ENCODE results near the gene MOGAT3.

GRCh38 chr7:101165075-101165957, 35.5 kb downstream of the MOGAT3 start, which contains the start of gene VGF:
- TF ChIP-seq POLR2AphosphoS5 (IDR thresholded peaks at IDR 0.05; ENCODE audit: low read depth) (peak; percentile 53; the same call in 1 of the 2 replicates), ZNF331 (CRISPR knock-in tag; IDR thresholded peaks at IDR 0.05; ENCODE audit: low read depth) (no peak), ETS1 (IDR thresholded peaks at IDR 0.05) (no peak), NANOG (IDR thresholded peaks at IDR 0.05; ENCODE audit: borderline replicate concordance) (no peak), REST (IDR thresholded peaks at IDR 0.05; ENCODE audit: unreplicated experiment) (peak; percentile 99), EZH2 (IDR thresholded peaks at IDR 0.05; ENCODE audit: low read depth, unreplicated experiment) (no peak)
- TF ChIP-seq, protein P1, sequence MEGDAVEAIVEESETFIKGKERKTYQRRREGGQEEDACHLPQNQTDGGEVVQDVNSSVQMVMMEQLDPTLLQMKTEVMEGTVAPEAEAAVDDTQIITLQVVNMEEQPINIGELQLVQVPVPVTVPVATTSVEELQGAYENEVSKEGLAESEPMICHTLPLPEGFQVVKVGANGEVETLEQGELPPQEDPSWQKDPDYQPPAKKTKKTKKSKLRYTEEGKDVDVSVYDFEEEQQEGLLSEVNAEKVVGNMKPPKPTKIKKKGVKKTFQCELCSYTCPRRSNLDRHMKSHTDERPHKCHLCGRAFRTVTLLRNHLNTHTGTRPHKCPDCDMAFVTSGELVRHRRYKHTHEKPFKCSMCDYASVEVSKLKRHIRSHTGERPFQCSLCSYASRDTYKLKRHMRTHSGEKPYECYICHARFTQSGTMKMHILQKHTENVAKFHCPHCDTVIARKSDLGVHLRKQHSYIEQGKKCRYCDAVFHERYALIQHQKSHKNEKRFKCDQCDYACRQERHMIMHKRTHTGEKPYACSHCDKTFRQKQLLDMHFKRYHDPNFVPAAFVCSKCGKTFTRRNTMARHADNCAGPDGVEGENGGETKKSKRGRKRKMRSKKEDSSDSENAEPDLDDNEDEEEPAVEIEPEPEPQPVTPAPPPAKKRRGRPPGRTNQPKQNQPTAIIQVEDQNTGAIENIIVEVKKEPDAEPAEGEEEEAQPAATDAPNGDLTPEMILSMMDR (conservative IDR thresholded peaks at IDR 0.05; ENCODE audit: low read depth in 2 of 2): no peak
- TF ChIP-seq, protein P2, sequence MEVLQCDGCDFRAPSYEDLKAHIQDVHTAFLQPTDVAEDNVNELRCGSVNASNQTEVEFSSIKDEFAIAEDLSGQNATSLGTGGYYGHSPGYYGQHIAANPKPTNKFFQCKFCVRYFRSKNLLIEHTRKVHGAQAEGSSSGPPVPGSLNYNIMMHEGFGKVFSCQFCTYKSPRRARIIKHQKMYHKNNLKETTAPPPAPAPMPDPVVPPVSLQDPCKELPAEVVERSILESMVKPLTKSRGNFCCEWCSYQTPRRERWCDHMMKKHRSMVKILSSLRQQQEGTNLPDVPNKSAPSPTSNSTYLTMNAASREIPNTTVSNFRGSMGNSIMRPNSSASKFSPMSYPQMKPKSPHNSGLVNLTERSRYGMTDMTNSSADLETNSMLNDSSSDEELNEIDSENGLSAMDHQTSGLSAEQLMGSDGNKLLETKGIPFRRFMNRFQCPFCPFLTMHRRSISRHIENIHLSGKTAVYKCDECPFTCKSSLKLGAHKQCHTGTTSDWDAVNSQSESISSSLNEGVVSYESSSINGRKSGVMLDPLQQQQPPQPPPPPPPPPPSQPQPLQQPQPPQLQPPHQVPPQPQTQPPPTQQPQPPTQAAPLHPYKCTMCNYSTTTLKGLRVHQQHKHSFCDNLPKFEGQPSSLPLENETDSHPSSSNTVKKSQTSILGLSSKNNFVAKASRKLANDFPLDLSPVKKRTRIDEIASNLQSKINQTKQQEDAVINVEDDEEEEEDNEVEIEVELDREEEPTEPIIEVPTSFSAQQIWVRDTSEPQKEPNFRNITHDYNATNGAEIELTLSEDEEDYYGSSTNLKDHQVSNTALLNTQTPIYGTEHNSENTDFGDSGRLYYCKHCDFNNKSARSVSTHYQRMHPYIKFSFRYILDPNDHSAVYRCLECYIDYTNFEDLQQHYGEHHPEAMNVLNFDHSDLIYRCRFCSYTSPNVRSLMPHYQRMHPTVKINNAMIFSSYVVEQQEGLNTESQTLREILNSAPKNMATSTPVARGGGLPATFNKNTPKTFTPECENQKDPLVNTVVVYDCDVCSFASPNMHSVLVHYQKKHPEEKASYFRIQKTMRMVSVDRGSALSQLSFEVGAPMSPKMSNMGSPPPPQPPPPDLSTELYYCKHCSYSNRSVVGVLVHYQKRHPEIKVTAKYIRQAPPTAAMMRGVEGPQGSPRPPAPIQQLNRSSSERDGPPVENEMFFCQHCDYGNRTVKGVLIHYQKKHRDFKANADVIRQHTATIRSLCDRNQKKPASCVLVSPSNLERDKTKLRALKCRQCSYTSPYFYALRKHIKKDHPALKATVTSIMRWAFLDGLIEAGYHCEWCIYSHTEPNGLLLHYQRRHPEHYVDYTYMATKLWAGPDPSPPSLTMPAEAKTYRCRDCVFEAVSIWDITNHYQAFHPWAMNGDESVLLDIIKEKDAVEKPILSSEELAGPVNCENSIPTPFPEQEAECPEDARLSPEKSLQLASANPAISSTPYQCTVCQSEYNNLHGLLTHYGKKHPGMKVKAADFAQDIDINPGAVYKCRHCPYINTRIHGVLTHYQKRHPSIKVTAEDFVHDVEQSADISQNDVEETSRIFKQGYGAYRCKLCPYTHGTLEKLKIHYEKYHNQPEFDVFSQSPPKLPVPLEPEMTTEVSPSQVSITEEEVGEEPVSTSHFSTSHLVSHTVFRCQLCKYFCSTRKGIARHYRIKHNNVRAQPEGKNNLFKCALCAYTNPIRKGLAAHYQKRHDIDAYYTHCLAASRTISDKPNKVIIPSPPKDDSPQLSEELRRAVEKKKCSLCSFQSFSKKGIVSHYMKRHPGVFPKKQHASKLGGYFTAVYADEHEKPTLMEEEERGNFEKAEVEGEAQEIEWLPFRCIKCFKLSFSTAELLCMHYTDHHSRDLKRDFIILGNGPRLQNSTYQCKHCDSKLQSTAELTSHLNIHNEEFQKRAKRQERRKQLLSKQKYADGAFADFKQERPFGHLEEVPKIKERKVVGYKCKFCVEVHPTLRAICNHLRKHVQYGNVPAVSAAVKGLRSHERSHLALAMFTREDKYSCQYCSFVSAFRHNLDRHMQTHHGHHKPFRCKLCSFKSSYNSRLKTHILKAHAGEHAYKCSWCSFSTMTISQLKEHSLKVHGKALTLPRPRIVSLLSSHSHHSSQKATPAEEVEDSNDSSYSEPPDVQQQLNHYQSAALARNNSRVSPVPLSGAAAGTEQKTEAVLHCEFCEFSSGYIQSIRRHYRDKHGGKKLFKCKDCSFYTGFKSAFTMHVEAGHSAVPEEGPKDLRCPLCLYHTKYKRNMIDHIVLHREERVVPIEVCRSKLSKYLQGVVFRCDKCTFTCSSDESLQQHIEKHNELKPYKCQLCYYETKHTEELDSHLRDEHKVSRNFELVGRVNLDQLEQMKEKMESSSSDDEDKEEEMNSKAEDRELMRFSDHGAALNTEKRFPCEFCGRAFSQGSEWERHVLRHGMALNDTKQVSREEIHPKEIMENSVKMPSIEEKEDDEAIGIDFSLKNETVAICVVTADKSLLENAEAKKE (CRISPR knock-in tag; IDR thresholded peaks at IDR 0.05): no peak
